ENCODE data around the gene CD248.
"Not testable (repeated sequence)": the region's sequence is repeated elsewhere in the genome, so short reads cannot be mapped to it uniquely, and the experiment has no call there.

Gene CD248

GRCh38 chr11:66278363-66279091 is 38.3 kb downstream of the CD248 start:
- TF ChIP-seq, protein P1, sequence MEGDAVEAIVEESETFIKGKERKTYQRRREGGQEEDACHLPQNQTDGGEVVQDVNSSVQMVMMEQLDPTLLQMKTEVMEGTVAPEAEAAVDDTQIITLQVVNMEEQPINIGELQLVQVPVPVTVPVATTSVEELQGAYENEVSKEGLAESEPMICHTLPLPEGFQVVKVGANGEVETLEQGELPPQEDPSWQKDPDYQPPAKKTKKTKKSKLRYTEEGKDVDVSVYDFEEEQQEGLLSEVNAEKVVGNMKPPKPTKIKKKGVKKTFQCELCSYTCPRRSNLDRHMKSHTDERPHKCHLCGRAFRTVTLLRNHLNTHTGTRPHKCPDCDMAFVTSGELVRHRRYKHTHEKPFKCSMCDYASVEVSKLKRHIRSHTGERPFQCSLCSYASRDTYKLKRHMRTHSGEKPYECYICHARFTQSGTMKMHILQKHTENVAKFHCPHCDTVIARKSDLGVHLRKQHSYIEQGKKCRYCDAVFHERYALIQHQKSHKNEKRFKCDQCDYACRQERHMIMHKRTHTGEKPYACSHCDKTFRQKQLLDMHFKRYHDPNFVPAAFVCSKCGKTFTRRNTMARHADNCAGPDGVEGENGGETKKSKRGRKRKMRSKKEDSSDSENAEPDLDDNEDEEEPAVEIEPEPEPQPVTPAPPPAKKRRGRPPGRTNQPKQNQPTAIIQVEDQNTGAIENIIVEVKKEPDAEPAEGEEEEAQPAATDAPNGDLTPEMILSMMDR (IDR thresholded peaks at IDR 0.05; ENCODE audit: insufficient read depth, missing control alignments): no peak
- no peak for FAIRE-seq
- no peak for DNase-seq (ENCODE audit: insufficient read length, low spot score)

GRCh38 chr11:66277471-66278362 is 39.1 kb downstream of the CD248 start, which contains the start of gene CNIH2:
Gene CNIH2, plus strand, starts transcription at chr11:66278175. Its CDS starts 282 bp downstream, at chr11:66278457.
- DNase-seq (ENCODE audit: insufficient read length, low spot score): peak; percentile 77
- FAIRE-seq: no peak
- TF ChIP-seq, protein P1 (IDR thresholded peaks at IDR 0.05; ENCODE audit: insufficient read depth, missing control alignments): no peak

- DNase-seq (ENCODE audit: insufficient read length, low spot score); FAIRE-seq: not testable (repeated sequence)
Measured at GRCh38 chr11:66277064-66277463, 39.8 kb downstream of the CD248 start.

DNA sequence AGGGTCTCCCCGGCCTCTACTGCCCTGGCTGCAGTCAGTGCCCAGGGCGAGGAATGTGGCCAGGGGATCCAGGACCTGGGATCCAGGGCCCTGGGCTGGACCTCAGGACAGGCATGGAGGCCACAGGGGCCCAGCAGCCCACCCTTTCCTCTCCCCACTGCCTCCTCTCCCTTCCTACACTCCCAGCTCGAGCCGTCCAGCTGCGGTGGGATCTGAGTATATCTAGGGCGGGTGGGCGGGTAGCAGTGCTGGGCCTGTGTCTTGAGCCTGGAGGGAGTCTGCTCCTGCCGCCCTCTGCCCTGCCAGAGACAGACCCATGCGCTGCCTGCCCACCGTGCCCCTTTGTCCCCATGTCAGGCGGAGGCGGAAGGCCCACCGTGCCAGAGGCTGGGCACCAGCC is 40.2 kb downstream of the CD248 start:
- FAIRE-seq; DNase-seq (ENCODE audit: insufficient read length, low spot score): not testable (repeated sequence)

GRCh38 chr11:66275984-66276612 is 40.7 kb downstream of the CD248 start:
- DNase-seq (ENCODE audit: insufficient read length, low spot score) (no peak), FAIRE-seq (no peak)
- TF ChIP-seq, protein P1 (IDR thresholded peaks at IDR 0.05; ENCODE audit: insufficient read depth, missing control alignments): no peak

DNA sequence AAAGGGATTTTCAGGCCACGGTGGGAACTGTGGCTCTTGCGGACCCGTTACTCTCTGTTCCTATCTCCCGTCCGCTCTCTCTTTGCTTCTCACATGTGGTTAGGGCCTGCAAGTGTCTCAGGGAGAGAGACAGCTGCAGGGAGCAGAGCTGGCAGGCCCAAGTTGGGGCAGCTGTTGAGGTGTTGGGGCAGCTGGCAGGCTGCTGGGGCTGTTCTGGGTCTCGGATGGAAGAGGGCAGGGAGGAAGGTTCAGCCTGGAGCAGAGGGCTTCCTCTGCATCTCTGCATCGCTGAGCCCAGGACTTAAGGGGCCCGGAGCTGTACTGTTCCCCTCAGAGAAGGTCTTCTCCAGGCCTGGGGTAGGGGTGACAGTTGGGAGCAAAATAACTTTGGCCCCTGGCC is 41.4 kb downstream of the CD248 start:
- FAIRE-seq: no peak
- no peak for DNase-seq (ENCODE audit: insufficient read length, low spot score)

DNA sequence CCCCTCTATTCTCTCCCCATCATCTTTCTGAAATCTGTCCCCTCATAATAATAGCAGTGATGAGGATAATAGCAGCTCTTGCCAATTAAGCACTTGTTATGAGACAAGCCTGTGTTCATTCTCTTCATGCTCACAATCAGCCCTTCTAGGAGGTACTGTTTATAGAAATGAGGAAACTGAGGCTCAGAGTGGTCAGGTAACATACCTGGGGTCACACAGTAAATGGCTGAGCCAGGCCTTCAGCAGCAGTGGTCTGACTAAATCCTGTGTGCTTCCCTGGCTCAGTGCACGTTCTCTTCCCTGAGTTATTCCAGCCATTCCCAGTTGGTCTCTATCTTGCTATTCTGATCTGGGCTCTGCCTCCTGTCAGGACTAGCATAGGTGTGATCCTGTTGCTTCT is 42.6 kb downstream of the CD248 start:
- DNase-seq (ENCODE audit: insufficient read length, low spot score) (no peak), FAIRE-seq (no peak)
- TF ChIP-seq, protein P1 (IDR thresholded peaks at IDR 0.05; ENCODE audit: insufficient read depth, missing control alignments): no peak

More for the DNA sequence above, 41.4 kb downstream of the CD248 start:
- TF ChIP-seq, protein P1 (IDR thresholded peaks at IDR 0.05; ENCODE audit: insufficient read depth, missing control alignments): no peak

All from D721Med (cell line).